H9 (cell line): ENCODE measurements around the gene GCAT. TPM values are rescaled to one million over a fixed set of nuclear protein-coding genes. Genes with fewer than 3 reads are reported as not detected.

Source experiments
- DNase-seq: peaks from one replicate; pipeline ENCODE4 v3.0.0-alpha.2; 2017
- H2AFZ ChIP-seq: one replicate; pipeline ENCODE4 v1.6.1; 2013; ENCODE audit warnings: mild to moderate bottlenecking, low read length, control low read depth, moderate library complexity
- H2AK5ac ChIP-seq: 2 replicates; pipeline ENCODE4 v1.6.1; 2013; ENCODE audit warnings: low read length, control low read depth, mixed read lengths; ENCODE audit not compliant: insufficient read length
- H2BK120ac ChIP-seq: one replicate; pipeline ENCODE4 v1.6.1; 2013; ENCODE audit warnings: low read depth, mild to moderate bottlenecking, low read length, control low read depth, inconsistent platforms; ENCODE audit not compliant: poor library complexity, severe bottlenecking
- H2BK12ac ChIP-seq: 2 replicates; pipeline ENCODE4 v1.6.1; 2013; ENCODE audit warnings: low read length, control low read depth, mixed read lengths, low read depth; ENCODE audit not compliant: insufficient read length
- H2BK15ac ChIP-seq: 2 replicates; pipeline ENCODE4 v1.6.1; 2013; ENCODE audit warnings: low read depth, low read length, control low read depth
- H2BK20ac ChIP-seq: one replicate; pipeline ENCODE4 v1.6.1; 2013; ENCODE audit warnings: low read depth, mild to moderate bottlenecking, low read length, control low read depth, inconsistent platforms; ENCODE audit not compliant: poor library complexity, severe bottlenecking
- H2BK5ac ChIP-seq: 2 replicates; pipeline ENCODE4 v1.6.1; 2013; ENCODE audit warnings: low read length, control low read depth, mixed read lengths; ENCODE audit not compliant: insufficient read length
- H3K14ac ChIP-seq: 2 replicates; pipeline ENCODE4 v1.6.1; 2013; ENCODE audit warnings: low read length, control low read depth; ENCODE audit not compliant: insufficient read depth
- H3K18ac ChIP-seq: 2 replicates; pipeline ENCODE4 v1.6.1; 2013; ENCODE audit warnings: low read depth, mild to moderate bottlenecking, mixed read lengths, low read length, control low read depth; ENCODE audit not compliant: insufficient read length
- H3K23ac ChIP-seq: 2 replicates; pipeline ENCODE4 v1.6.1; 2013; ENCODE audit warnings: low read length, control low read depth, mixed read lengths, low read depth; ENCODE audit not compliant: insufficient read length
- H3K23me2 ChIP-seq: 2 replicates; pipeline ENCODE4 v1.6.1; 2013; ENCODE audit warnings: low read depth, mild to moderate bottlenecking, mixed read lengths, low read length, control low read depth; ENCODE audit not compliant: insufficient read length, poor library complexity, severe bottlenecking
- H3K27ac ChIP-seq: 2 replicates; pipeline ENCODE4 v1.5.1; 2013; ENCODE audit warnings: low read length, control low read depth, mixed read lengths, low read depth; ENCODE audit not compliant: insufficient read length
- H3K27me3 ChIP-seq: 2 replicates; pipeline ENCODE4 v1.6.1; 2013; ENCODE audit warnings: low read length, control low read depth, inconsistent platforms; ENCODE audit not compliant: insufficient read depth
- H3K4ac ChIP-seq: 2 replicates; pipeline ENCODE4 v1.6.1; 2013; ENCODE audit warnings: low read depth, mild to moderate bottlenecking, control low read depth, inconsistent platforms, low read length, moderate library complexity
- H3K4me1 ChIP-seq: 2 replicates; pipeline ENCODE4 v1.6.1; 2013; ENCODE audit warnings: low read length, control low read depth, inconsistent platforms; ENCODE audit not compliant: insufficient read depth
- H3K4me2 ChIP-seq: 2 replicates; pipeline ENCODE4 v1.6.1; 2013; ENCODE audit warnings: low read length, control low read depth, mixed read lengths; ENCODE audit not compliant: insufficient read length, insufficient read depth
- H3K56ac ChIP-seq: 2 replicates; pipeline ENCODE4 v1.6.1; 2013; ENCODE audit warnings: low read depth, mild to moderate bottlenecking, mixed read lengths, low read length, control low read depth; ENCODE audit not compliant: insufficient read length
- H3K79me1 ChIP-seq: 2 replicates; pipeline ENCODE4 v1.6.1; 2013; ENCODE audit warnings: low read depth, mild to moderate bottlenecking, moderate library complexity, low read length, control low read depth, inconsistent platforms; ENCODE audit not compliant: insufficient read depth, poor library complexity, severe bottlenecking
- H3K79me2 ChIP-seq: 2 replicates; pipeline ENCODE4 v1.6.1; 2013; ENCODE audit warnings: low read length, control low read depth, inconsistent platforms; ENCODE audit not compliant: insufficient read depth
- H3K9ac ChIP-seq: 2 replicates; pipeline ENCODE4 v1.6.1; 2013; ENCODE audit warnings: low read length, control low read depth, mixed read lengths; ENCODE audit not compliant: insufficient read length; ENCODE audit errors: extremely low read depth
- H3K9me3 ChIP-seq: one replicate; pipeline ENCODE4 v1.6.1; 2013; ENCODE audit warnings: low read depth, low read length, inconsistent platforms; ENCODE audit not compliant: control insufficient read depth
- H3T11ph ChIP-seq: one replicate; pipeline ENCODE4 v1.6.1; 2013; ENCODE audit warnings: mild to moderate bottlenecking, low read length, control low read depth, inconsistent platforms
- H4K20me1 ChIP-seq: one replicate; pipeline ENCODE4 v1.6.1; 2013; ENCODE audit not compliant: control insufficient read depth, insufficient read length, insufficient read depth
- H4K5ac ChIP-seq: 2 replicates; pipeline ENCODE4 v1.6.1; 2013; ENCODE audit warnings: low read depth, mild to moderate bottlenecking, mixed read lengths, low read length, control low read depth; ENCODE audit not compliant: insufficient read length
- H4K8ac ChIP-seq: replicated peaks from 2 replicates; pipeline ENCODE4 v1.6.1; 2013; ENCODE audit warnings: low read length, control low read depth, mixed read lengths, low read depth; ENCODE audit not compliant: insufficient read length
- H4K91ac ChIP-seq: 2 replicates; pipeline ENCODE4 v1.6.1; 2013; ENCODE audit warnings: low read depth, mild to moderate bottlenecking, moderate library complexity, mixed read lengths, low read length, control low read depth; ENCODE audit not compliant: insufficient read length
- H3K27ac Mint-ChIP-seq, 3 experiments: 2 replicates in 2 of 3; 3 replicates in 1 of 3; pipeline ENCODE4 v1.8.0; 2020 to 2021; ENCODE audit warnings: mixed read lengths in 3 of 3, mild to moderate bottlenecking in 1 of 3, moderate library complexity in 1 of 3
- H3K27me3 Mint-ChIP-seq: 2 replicates; pipeline ENCODE4 v1.8.0; 2021; ENCODE audit warnings: low read depth, mild to moderate bottlenecking, moderate library complexity, mixed read lengths
- H3K36me3 Mint-ChIP-seq, 3 experiments: 2 replicates in 2 of 3; 3 replicates in 1 of 3; pipeline ENCODE4 v1.8.0; 2020 to 2021; ENCODE audit warnings: low read depth in 3 of 3, mixed read lengths in 3 of 3; ENCODE audit not compliant: insufficient read depth in 1 of 3
- H3K4me1 Mint-ChIP-seq, 2 experiments: 2 replicates each; pipeline ENCODE4 v1.8.0; 2020; ENCODE audit warnings: mixed read lengths in 2 of 2
- H3K4me3 Mint-ChIP-seq, 2 experiments: 2 replicates in 1 of 2; 3 replicates in 1 of 2; pipeline ENCODE4 v1.8.0; 2020 to 2021; ENCODE audit warnings: mild to moderate bottlenecking in 2 of 2, mixed read lengths in 2 of 2, moderate library complexity in 1 of 2
- H3K9me3 Mint-ChIP-seq, 2 experiments: 2 replicates in 1 of 2; 3 replicates in 1 of 2; pipeline ENCODE4 v1.8.0; 2020; ENCODE audit warnings: mild to moderate bottlenecking in 2 of 2, mixed read lengths in 2 of 2, moderate library complexity in 1 of 2
- WGBS: extraction: QIAGEN DNeasy Blood & Tissue Kit; methylation state at CpG from one replicate; pipeline ENCODE4 v1.1.7; 2013; ENCODE audit warnings: missing lambda C conversion rate, low lambda C conversion rate, mixed read lengths; ENCODE audit not compliant: insufficient read length; ENCODE audit errors: extremely low coverage; 5-methylcytosine and 5-hydroxymethylcytosine counted together
- total RNA-seq: library from RNA; stranded (reverse); gene quantifications from 2 replicates; pipeline ENCODE4 v1.2.1, GENCODE V29; 2021
- TF ChIP-seq, protein P1 (sequence below): fragments of 200-600 bp; sonication (generic); conservative IDR thresholded peaks from 3 replicates; pipeline ENCODE4 v1.8.0; 2021; ENCODE audit warnings: antibody characterized with exemption, mild to moderate bottlenecking

The GCAT gene
- total RNA-seq, 1 experiment from 2014 or later = 26.9 TPM

DNA sequence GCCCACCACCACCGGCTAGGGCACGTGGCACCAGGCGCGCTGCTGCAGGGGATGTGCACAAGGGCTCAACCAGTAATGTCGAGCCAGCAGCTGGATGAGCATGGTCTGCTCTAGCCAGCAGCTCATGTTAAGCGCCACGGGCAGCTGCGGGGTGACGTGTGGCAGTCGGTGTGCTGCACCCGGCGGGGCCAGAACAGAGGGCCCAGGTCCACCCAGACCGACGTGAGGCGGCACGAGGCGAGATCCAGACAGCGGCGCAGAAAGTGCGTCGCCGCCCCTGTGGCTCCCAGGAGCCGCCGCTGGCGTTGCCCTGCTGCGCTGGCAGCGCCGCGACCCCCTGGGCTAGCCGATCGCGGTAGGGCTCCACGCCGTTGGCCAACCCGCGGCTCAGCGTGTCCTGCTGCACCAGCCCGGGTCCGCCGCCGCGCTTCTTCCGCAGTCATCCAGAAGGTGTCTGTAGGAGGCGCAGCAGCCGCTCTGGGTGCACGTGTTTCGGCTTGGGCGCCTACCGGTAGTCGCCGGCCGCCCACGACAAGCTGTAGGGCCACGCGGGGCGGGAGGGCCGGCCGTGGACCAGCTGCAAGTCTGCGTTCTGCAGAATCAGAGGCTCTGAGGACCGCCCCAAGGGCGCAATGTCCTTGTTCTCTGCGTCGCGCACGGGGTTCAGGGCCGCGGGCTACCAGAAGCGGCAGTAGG, 10.8 kb downstream of the GCAT start:
- peak; percentile 77 for DNase-seq
- no peaks in the 10 kb centered on the region; a peak in 1 of 5 replicates for H3K9me3 Mint-ChIP-seq
- no peaks in the 10 kb centered on the region for H3K9me3 ChIP-seq
- TF ChIP-seq, protein P1, sequence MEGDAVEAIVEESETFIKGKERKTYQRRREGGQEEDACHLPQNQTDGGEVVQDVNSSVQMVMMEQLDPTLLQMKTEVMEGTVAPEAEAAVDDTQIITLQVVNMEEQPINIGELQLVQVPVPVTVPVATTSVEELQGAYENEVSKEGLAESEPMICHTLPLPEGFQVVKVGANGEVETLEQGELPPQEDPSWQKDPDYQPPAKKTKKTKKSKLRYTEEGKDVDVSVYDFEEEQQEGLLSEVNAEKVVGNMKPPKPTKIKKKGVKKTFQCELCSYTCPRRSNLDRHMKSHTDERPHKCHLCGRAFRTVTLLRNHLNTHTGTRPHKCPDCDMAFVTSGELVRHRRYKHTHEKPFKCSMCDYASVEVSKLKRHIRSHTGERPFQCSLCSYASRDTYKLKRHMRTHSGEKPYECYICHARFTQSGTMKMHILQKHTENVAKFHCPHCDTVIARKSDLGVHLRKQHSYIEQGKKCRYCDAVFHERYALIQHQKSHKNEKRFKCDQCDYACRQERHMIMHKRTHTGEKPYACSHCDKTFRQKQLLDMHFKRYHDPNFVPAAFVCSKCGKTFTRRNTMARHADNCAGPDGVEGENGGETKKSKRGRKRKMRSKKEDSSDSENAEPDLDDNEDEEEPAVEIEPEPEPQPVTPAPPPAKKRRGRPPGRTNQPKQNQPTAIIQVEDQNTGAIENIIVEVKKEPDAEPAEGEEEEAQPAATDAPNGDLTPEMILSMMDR = peak; percentile 59
- no peaks in the 10 kb centered on the region for H4K20me1 ChIP-seq
- no peak overlapping the region for H3T11ph ChIP-seq
- no peak overlapping the region for H3K23ac ChIP-seq
- H3K56ac ChIP-seq = no peak overlapping the region
- H3K4me1 ChIP-seq = peaks cover 3% of the 10 kb centered on the region; the same call in 1 of the 2 replicates
- no peak overlapping the region for H4K8ac ChIP-seq
- peaks cover 11% of the 10 kb centered on the region for H3K23me2 ChIP-seq
- H3K79me2 ChIP-seq = no peaks in the 10 kb centered on the region
- no peaks in the 10 kb centered on the region for H3K79me1 ChIP-seq
- peaks cover 5 to 17% (median 12%) of the 10 kb centered on the region in 3 experiments; a peak in 6 of 7 replicates for H3K36me3 Mint-ChIP-seq
- no peak overlapping the region for H4K5ac ChIP-seq
- no peak overlapping the region for H2AFZ ChIP-seq
- no peak overlapping the region for H2BK15ac ChIP-seq
- H3K27ac ChIP-seq = no peak overlapping the region
- no peak overlapping the region for H4K91ac ChIP-seq
- H3K27me3 ChIP-seq = no peaks in the 10 kb centered on the region; the same call in 1 of the 2 replicates
- H3K4me2 ChIP-seq = peak overlapping the region; percentile 41
- no peak overlapping the region for H2BK12ac ChIP-seq
- H3K4me3 Mint-ChIP-seq = peak overlapping the region; percentile 61 to 78
- H2BK5ac ChIP-seq = no peak overlapping the region
- H3K18ac ChIP-seq = peak overlapping the region; percentile 9
- no peak overlapping the region for H3K4ac ChIP-seq
- H2BK20ac ChIP-seq = no peak overlapping the region
- no peak overlapping the region for H3K27ac Mint-ChIP-seq
- peak overlapping the region; percentile 28 for H3K14ac ChIP-seq
- peaks cover 24 to 29% of the 10 kb centered on the region in 2 experiments for H3K4me1 Mint-ChIP-seq
- H2AK5ac ChIP-seq = no peak overlapping the region
- no CpG with 5 or more reads among the region's 68 CpGs for WGBS
- peaks cover 46% of the 10 kb centered on the region for H3K27me3 Mint-ChIP-seq
- H2BK120ac ChIP-seq = no peak overlapping the region
- no peak overlapping the region for H3K9ac ChIP-seq
